GM11168 (cell line): ENCODE data around the gene NANS.
"Not testable (repeated sequence)": the region's sequence is repeated elsewhere in the genome, so short reads cannot be mapped to it uniquely, and the experiment has no call there.

Experiments used
- in situ Hi-C: fragments of 300-500 bp; cut with MboI; formaldehyde crosslinking; loops from one replicate; pipeline ENCODE4 v1.12.0; 2022; ENCODE audit warnings: low sequenced_read_pairs; ENCODE audit not compliant: unreplicated experiment

NANS gene

GRCh38 chr9:98095401-98095800 lies 38.9 kb downstream of the NANS start:
- in situ Hi-C loops = no loop called here

GRCh38 chr9:98096091-98096490 lies 39.6 kb downstream of the NANS start:
- in situ Hi-C loops = no loop called here

- in situ Hi-C loops = no loop called here
Observed at GRCh38 chr9:98097836-98098235, 41.3 kb downstream of the NANS start.

GRCh38 chr9:98099346-98099745 lies 42.8 kb downstream of the NANS start:
- in situ Hi-C loops = no loop called here

- in situ Hi-C loops = no loop called here
Observed at GRCh38 chr9:98099898-98100297, 43.4 kb downstream of the NANS start.

GRCh38 chr9:98100456-98100855 lies 43.9 kb downstream of the NANS start:
- in situ Hi-C loops = no loop called here

- in situ Hi-C loops = no loop called here
Observed at GRCh38 chr9:98101416-98101815, 44.9 kb downstream of the NANS start.

- in situ Hi-C loops = no loop called here
Observed at GRCh38 chr9:98101868-98102273, 45.3 kb downstream of the NANS start.

GRCh38 chr9:98104445-98104881 lies 47.9 kb downstream of the NANS start:
- in situ Hi-C loops = no loop called here

GRCh38 chr9:98105006-98105405 lies 48.5 kb downstream of the NANS start:
- in situ Hi-C loops = no loop called here

GRCh38 chr9:98107926-98108325 lies 51.4 kb downstream of the NANS start:
- in situ Hi-C loops = no loop called here

- in situ Hi-C loops = no loop called here
Observed at GRCh38 chr9:98108531-98109031, 52.0 kb downstream of the NANS start.

GRCh38 chr9:98109052-98109451 lies 52.5 kb downstream of the NANS start:
- in situ Hi-C loops = no loop called here

GRCh38 chr9:98117097-98117496 lies 60.6 kb downstream of the NANS start:
- in situ Hi-C loops = not testable (repeated sequence)

- in situ Hi-C loops = no loop called here
Observed at GRCh38 chr9:98117984-98118639, 61.6 kb downstream of the NANS start.

GRCh38 chr9:98118640-98119601 lies 62.4 kb downstream of the NANS start, which contains the start of gene TRIM14:
TRIM14 (minus strand) TSS chr9:98119222; CDS start chr9:98119188, 34 bp downstream.
- in situ Hi-C loops = no loop called here

GRCh38 chr9:98120476-98120875 lies 63.9 kb downstream of the NANS start:
- in situ Hi-C loops = no loop called here

- in situ Hi-C loops = no loop called here
Observed at GRCh38 chr9:98121058-98121457, 64.5 kb downstream of the NANS start.

GRCh38 chr9:98124091-98124490 lies 67.6 kb downstream of the NANS start:
- in situ Hi-C loops = not testable (repeated sequence)

GRCh38 chr9:98124637-98125426 lies 68.3 kb downstream of the NANS start:
- in situ Hi-C loops = no loop called here
